ENCODE data around the gene DCAF4.

DCAF4 gene

DNA sequence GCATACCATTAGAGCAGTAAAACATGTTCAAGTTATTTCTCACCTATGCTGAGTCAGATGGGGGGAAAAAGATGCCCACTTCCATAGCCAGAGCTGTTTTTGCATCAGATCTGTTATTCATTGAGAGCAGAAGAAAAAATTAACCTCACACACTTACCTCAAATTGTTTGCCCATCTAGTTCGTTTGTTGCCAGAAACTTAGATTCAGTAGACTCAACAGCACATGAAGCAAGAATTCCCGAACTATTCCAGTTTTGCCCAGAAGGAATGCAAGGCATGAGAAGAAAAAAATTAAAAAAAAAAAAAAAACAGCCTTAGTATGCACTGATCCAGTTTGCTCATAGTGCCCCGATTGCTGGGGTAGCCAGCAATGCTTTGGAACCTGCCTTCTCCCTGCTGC is 19.9 kb upstream of the DCAF4 start:
- TF ChIP-seq, protein P1, sequence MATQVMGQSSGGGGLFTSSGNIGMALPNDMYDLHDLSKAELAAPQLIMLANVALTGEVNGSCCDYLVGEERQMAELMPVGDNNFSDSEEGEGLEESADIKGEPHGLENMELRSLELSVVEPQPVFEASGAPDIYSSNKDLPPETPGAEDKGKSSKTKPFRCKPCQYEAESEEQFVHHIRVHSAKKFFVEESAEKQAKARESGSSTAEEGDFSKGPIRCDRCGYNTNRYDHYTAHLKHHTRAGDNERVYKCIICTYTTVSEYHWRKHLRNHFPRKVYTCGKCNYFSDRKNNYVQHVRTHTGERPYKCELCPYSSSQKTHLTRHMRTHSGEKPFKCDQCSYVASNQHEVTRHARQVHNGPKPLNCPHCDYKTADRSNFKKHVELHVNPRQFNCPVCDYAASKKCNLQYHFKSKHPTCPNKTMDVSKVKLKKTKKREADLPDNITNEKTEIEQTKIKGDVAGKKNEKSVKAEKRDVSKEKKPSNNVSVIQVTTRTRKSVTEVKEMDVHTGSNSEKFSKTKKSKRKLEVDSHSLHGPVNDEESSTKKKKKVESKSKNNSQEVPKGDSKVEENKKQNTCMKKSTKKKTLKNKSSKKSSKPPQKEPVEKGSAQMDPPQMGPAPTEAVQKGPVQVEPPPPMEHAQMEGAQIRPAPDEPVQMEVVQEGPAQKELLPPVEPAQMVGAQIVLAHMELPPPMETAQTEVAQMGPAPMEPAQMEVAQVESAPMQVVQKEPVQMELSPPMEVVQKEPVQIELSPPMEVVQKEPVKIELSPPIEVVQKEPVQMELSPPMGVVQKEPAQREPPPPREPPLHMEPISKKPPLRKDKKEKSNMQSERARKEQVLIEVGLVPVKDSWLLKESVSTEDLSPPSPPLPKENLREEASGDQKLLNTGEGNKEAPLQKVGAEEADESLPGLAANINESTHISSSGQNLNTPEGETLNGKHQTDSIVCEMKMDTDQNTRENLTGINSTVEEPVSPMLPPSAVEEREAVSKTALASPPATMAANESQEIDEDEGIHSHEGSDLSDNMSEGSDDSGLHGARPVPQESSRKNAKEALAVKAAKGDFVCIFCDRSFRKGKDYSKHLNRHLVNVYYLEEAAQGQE (IDR thresholded peaks at IDR 0.05; ENCODE audit: insufficient read depth in 1 of 2, low read depth in 2 of 2, low read length in 2 of 2): no peak
- TF ChIP-seq FOXP2 (optimal IDR thresholded peaks at IDR 0.05; ENCODE audit: borderline replicate concordance, extremely low read depth, extremely low read length, insufficient read depth) (no peak), POLR2AphosphoS5 (IDR thresholded peaks at IDR 0.05; ENCODE audit: low read depth, low read length) (no peak), SIN3A (IDR thresholded peaks at IDR 0.05; ENCODE audit: borderline replicate concordance, insufficient read depth, low read length) (no peak), TAF1 (IDR thresholded peaks at IDR 0.05; ENCODE audit: borderline replicate concordance, insufficient read depth, low read length) (no peak)

DNA sequence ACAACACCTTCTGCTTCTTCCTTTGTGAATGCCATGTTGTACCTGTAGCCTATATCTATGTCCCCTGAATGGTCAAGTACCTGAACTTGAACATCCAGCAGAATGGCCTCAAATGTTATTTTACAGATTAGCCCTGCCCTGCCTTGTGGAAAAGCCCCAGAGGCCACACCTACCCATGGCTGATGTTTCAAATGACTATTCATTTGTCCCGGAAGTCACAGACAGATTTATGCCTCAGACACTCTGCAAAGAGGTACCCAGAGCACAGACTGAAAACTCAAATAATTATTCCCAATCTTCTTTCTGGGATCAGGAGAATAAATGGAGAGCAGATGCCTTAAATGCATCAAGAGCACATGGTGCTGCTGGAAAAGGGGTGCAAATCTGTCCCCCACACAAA is 19.4 kb upstream of the DCAF4 start:
- TF ChIP-seq FOXP2 (optimal IDR thresholded peaks at IDR 0.05; ENCODE audit: borderline replicate concordance, extremely low read depth, extremely low read length, insufficient read depth) (no peak), TAF1 (IDR thresholded peaks at IDR 0.05; ENCODE audit: borderline replicate concordance, insufficient read depth, low read length) (no peak), POLR2AphosphoS5 (IDR thresholded peaks at IDR 0.05; ENCODE audit: low read depth, low read length) (no peak), SIN3A (IDR thresholded peaks at IDR 0.05; ENCODE audit: borderline replicate concordance, insufficient read depth, low read length) (no peak)
- TF ChIP-seq, protein P1 (IDR thresholded peaks at IDR 0.05; ENCODE audit: insufficient read depth in 1 of 2, low read depth in 2 of 2, low read length in 2 of 2): no peak

DNA sequence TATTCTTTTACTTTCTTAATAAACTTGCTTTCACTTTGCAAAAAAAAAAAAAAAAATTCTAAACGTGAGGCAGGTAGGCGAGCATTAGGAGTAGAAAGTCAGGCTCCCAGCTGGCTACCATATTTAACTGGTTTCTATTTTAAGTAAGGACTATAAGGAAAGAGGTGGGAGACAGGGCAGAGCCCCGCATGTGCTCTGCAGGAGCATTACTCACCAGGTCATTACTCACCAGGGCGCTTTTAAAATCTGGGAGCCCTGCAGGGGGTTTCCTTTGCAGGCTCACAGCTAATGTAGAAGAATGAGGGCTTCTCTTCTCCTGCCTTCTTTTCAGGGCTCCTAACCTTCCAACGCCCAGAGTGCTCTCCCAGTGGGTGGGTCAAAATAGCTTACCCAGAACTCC is 18.4 kb upstream of the DCAF4 start:
- TF ChIP-seq POLR2AphosphoS5 (IDR thresholded peaks at IDR 0.05; ENCODE audit: low read depth, low read length) (no peak), SIN3A (IDR thresholded peaks at IDR 0.05; ENCODE audit: borderline replicate concordance, insufficient read depth, low read length) (no peak), TAF1 (IDR thresholded peaks at IDR 0.05; ENCODE audit: borderline replicate concordance, insufficient read depth, low read length) (no peak), FOXP2 (optimal IDR thresholded peaks at IDR 0.05; ENCODE audit: borderline replicate concordance, extremely low read depth, extremely low read length, insufficient read depth) (no peak)
- TF ChIP-seq, protein P1 (IDR thresholded peaks at IDR 0.05; ENCODE audit: insufficient read depth in 1 of 2, low read depth in 2 of 2, low read length in 2 of 2): no peak

DNA sequence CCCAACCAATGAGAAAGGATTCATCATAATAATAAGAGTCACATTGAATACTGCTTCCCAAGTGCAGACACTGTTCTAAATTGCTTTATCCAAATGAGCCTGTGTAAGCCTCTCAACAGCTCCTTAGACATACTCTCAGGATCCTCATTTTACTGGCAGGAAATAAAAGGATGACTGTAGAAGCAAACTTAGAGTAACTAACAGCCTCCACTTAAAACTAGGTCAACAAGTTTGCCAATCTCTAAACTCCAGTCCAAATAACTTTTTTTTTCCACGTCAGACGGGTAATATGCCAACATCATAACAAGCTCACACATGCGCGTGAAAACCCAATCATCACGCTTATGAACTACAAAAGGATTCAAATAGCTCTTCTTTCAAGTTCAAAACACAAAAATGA is 17.1 kb upstream of the DCAF4 start:
- TF ChIP-seq POLR2AphosphoS5 (IDR thresholded peaks at IDR 0.05; ENCODE audit: low read depth, low read length) (no peak), TAF1 (IDR thresholded peaks at IDR 0.05; ENCODE audit: borderline replicate concordance, insufficient read depth, low read length) (no peak), SIN3A (IDR thresholded peaks at IDR 0.05; ENCODE audit: borderline replicate concordance, insufficient read depth, low read length) (no peak), FOXP2 (optimal IDR thresholded peaks at IDR 0.05; ENCODE audit: borderline replicate concordance, extremely low read depth, extremely low read length, insufficient read depth) (no peak)
- TF ChIP-seq, protein P1 (IDR thresholded peaks at IDR 0.05; ENCODE audit: insufficient read depth in 1 of 2, low read depth in 2 of 2, low read length in 2 of 2): no peak

DNA sequence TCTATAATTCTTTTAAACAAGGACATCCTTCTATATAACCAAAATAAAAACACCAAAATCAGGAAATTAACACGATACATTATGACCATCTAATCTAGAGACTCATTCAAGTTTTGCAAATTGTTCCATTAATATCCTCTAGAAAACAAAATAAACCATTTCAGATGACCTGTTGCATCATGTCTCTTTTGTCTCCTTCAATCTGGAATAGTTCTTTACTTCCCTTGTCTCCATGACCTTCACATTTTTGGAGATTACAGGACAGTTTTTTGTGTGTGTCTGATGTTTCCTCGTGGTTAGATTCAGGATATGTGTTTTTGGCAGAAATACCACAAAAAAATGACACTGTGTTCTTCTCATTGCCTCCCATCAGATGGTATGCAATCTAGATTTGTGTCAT is 12.5 kb upstream of the DCAF4 start:
- TF ChIP-seq POLR2AphosphoS5 (IDR thresholded peaks at IDR 0.05; ENCODE audit: low read depth, low read length) (no peak), SIN3A (IDR thresholded peaks at IDR 0.05; ENCODE audit: borderline replicate concordance, insufficient read depth, low read length) (no peak), FOXP2 (optimal IDR thresholded peaks at IDR 0.05; ENCODE audit: borderline replicate concordance, extremely low read depth, extremely low read length, insufficient read depth) (no peak), TAF1 (IDR thresholded peaks at IDR 0.05; ENCODE audit: borderline replicate concordance, insufficient read depth, low read length) (no peak)
- TF ChIP-seq, protein P1 (IDR thresholded peaks at IDR 0.05; ENCODE audit: insufficient read depth in 1 of 2, low read depth in 2 of 2, low read length in 2 of 2): no peak
